ENCODE data around the gene DMGDH.

DNA sequence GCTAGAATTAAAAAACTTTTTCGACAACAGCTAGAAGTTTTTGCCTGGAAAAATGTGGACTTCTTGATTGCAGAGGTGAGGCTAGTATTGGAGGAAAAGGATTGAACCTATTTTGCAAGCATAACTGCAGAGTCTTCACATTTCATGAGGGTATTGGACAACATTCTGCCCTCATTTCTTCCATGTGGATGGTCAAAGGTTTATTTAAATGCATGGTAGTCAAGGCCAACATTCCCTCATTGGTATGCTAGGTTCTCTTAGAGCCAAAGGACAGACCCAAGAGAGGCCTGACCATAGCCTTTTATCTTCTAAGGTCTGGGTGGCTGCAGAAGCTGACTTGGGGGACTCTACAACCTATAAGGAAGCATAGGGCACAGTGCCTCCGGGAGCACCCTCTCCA lies 11.3 kb upstream of the DMGDH start:
- TF ChIP-seq POLR2AphosphoS5 (IDR thresholded peaks at IDR 0.05; ENCODE audit: insufficient read depth, low read depth, low read length) (no peak), POLR2A (IDR thresholded peaks at IDR 0.05; ENCODE audit: low read depth, low read length) (no peak)
- TF ChIP-seq, protein P1, sequence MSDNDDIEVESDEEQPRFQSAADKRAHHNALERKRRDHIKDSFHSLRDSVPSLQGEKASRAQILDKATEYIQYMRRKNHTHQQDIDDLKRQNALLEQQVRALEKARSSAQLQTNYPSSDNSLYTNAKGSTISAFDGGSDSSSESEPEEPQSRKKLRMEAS (IDR thresholded peaks at IDR 0.05; ENCODE audit: insufficient read depth, insufficient read length): no peak
